HG02759 (cell line): ENCODE measurements around the gene PEX11A.

Source experiments
- ATAC-seq: cut with Tn5 transposase; IDR thresholded peaks from one replicate; pipeline ENCODE4 v1.9.1; 2021; ENCODE audit warnings: mild to moderate bottlenecking, moderate library complexity; ENCODE audit not compliant: unreplicated experiment

Gene PEX11A

DNA sequence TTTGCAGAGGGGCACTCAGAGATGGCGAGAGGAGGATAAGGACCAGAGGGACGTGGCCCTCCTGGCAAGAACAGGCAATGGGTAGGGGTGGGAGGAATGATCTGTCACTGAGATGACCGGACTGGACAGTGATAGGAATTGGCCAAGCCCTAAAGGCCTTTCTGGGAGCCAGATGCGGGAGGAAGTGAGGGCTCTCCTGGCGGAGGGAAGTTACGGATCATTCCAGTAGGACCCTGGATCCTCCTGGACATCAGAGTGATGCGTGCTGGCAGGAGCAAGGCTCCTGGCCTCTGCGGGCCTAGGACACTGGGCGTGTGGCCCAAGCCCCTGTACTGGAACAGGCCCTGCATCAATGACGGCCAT, 58.7 kb downstream of the PEX11A start:
- no peak for ATAC-seq
